NT2/D1 (cell line): ENCODE measurements around the gene DLG2.

ENCODE experiments used
- DNase-seq: peaks from one replicate; pipeline ENCODE4 v3.0.0-alpha.2; 2011; ENCODE audit warnings: low read depth, low spot score
- H3K27me3 ChIP-seq: 2 replicates; pipeline ENCODE4 v1.6.0; 2011; ENCODE audit warnings: mild to moderate bottlenecking; ENCODE audit not compliant: insufficient read length, insufficient read depth
- H3K36me3 ChIP-seq: 2 replicates; pipeline ENCODE4 v1.6.1; 2011; ENCODE audit warnings: mild to moderate bottlenecking, low read length, mixed read lengths; ENCODE audit not compliant: insufficient read depth, insufficient read length
- H3K4me1 ChIP-seq: 2 replicates; pipeline ENCODE4 v1.5.1; 2011; ENCODE audit not compliant: insufficient read depth, insufficient read length
- H3K4me3 ChIP-seq: 2 replicates; pipeline ENCODE4 v1.5.1; 2011; ENCODE audit warnings: low read depth; ENCODE audit not compliant: insufficient read length
- H3K9ac ChIP-seq: 2 replicates; pipeline ENCODE4 v1.6.0; 2011; ENCODE audit warnings: low read depth; ENCODE audit not compliant: insufficient read length
- H3K9me3 ChIP-seq: 2 replicates; pipeline ENCODE4 v1.5.1; 2011; ENCODE audit warnings: mild to moderate bottlenecking, low read length; ENCODE audit not compliant: insufficient read depth
- SUZ12 ChIP-seq: IDR thresholded peaks from 2 replicates; pipeline ENCODE4 v1.6.1; 2011; ENCODE audit not compliant: insufficient read length, insufficient read depth; ENCODE audit errors: extremely low read depth
- YY1 ChIP-seq: IDR thresholded peaks from 2 replicates; pipeline ENCODE4 v1.6.1; 2011; ENCODE audit not compliant: insufficient read length, insufficient read depth
- ZNF274 ChIP-seq: IDR thresholded peaks from 2 replicates; pipeline ENCODE4 v1.6.1; 2011; ENCODE audit warnings: mild to moderate bottlenecking, low read depth, low read length

Gene DLG2

GRCh38 chr11:83546368-83546767 lies 2080.8 kb downstream of the DLG2 start:
- TF ChIP-seq ZNF274 (no peak), SUZ12 (no peak), YY1 (no peak)
- no peaks in the 10 kb centered on the region for H3K36me3 ChIP-seq
- H3K9ac ChIP-seq: no peak overlapping the region
- no peaks in the 10 kb centered on the region for H3K27me3 ChIP-seq
- no peaks in the 10 kb centered on the region for H3K9me3 ChIP-seq
- no peaks in the 10 kb centered on the region for H3K4me1 ChIP-seq
- H3K4me3 ChIP-seq: no peak overlapping the region
- no peak for DNase-seq

GRCh38 chr11:83545494-83546260 lies 2081.5 kb downstream of the DLG2 start:
- Histone ChIP-seq H3K27me3 (no peaks in the 10 kb centered on the region), H3K9ac (no peak overlapping the region), H3K4me1 (no peaks in the 10 kb centered on the region), H3K36me3 (no peaks in the 10 kb centered on the region), H3K4me3 (no peak overlapping the region), H3K9me3 (no peaks in the 10 kb centered on the region)
- TF ChIP-seq ZNF274: no peak
- no peak for TF ChIP-seq SUZ12
- TF ChIP-seq YY1: no peak
- no peak for DNase-seq

GRCh38 chr11:83544846-83545245 lies 2082.3 kb downstream of the DLG2 start:
- TF ChIP-seq ZNF274 (no peak), SUZ12 (no peak), YY1 (no peak)
- no peaks in the 10 kb centered on the region for H3K4me1 ChIP-seq
- no peaks in the 10 kb centered on the region for H3K36me3 ChIP-seq
- H3K27me3 ChIP-seq: no peaks in the 10 kb centered on the region
- no peak for DNase-seq
- no peaks in the 10 kb centered on the region for H3K9me3 ChIP-seq
- H3K4me3 ChIP-seq: no peak overlapping the region
- no peak overlapping the region for H3K9ac ChIP-seq

GRCh38 chr11:83543706-83544439 lies 2083.3 kb downstream of the DLG2 start:
- no peaks in the 10 kb centered on the region for H3K27me3 ChIP-seq
- H3K9ac ChIP-seq: no peak overlapping the region
- TF ChIP-seq SUZ12: no peak
- no peak for TF ChIP-seq YY1
- TF ChIP-seq ZNF274: no peak
- no peaks in the 10 kb centered on the region for H3K36me3 ChIP-seq
- no peak for DNase-seq
- H3K4me1 ChIP-seq: no peaks in the 10 kb centered on the region
- no peaks in the 10 kb centered on the region for H3K9me3 ChIP-seq
- H3K4me3 ChIP-seq: no peak overlapping the region

- Histone ChIP-seq H3K27me3 (no peaks in the 10 kb centered on the region), H3K36me3 (no peaks in the 10 kb centered on the region), H3K4me3 (no peak overlapping the region), H3K9ac (no peak overlapping the region), H3K4me1 (no peaks in the 10 kb centered on the region), H3K9me3 (no peaks in the 10 kb centered on the region)
- DNase-seq: no peak
- TF ChIP-seq ZNF274 (no peak), SUZ12 (no peak), YY1 (no peak)
These were observed 2084.3 kb downstream of the DLG2 start for GRCh38 chr11:83542861-83543260.

GRCh38 chr11:83540728-83541127 lies 2086.4 kb downstream of the DLG2 start:
- TF ChIP-seq SUZ12 (no peak), YY1 (no peak), ZNF274 (no peak)
- Histone ChIP-seq H3K36me3 (no peaks in the 10 kb centered on the region), H3K4me1 (no peaks in the 10 kb centered on the region), H3K9me3 (no peaks in the 10 kb centered on the region), H3K4me3 (no peak overlapping the region), H3K27me3 (no peaks in the 10 kb centered on the region), H3K9ac (no peak overlapping the region)
- DNase-seq: no peak

GRCh38 chr11:83540112-83540675 lies 2086.9 kb downstream of the DLG2 start:
- Histone ChIP-seq H3K36me3 (no peaks in the 10 kb centered on the region), H3K4me3 (no peak overlapping the region), H3K9me3 (no peaks in the 10 kb centered on the region), H3K4me1 (no peaks in the 10 kb centered on the region), H3K9ac (no peak overlapping the region), H3K27me3 (no peaks in the 10 kb centered on the region)
- TF ChIP-seq YY1 (no peak), SUZ12 (no peak), ZNF274 (no peak)
- no peak for DNase-seq
